Hepatic stellate cell (primary cell): ENCODE measurements around the gene AKTIP.

Source experiments
- DNase-seq: peaks from one replicate; pipeline ENCODE4 v3.0.0; 2011; ENCODE audit warnings: low spot score

AKTIP gene

GRCh38 chr16:53478965-53479364 lies 24.0 kb downstream of the AKTIP start:
- no peak for DNase-seq

- no peak for DNase-seq
Observed at GRCh38 chr16:53476867-53477266, 26.1 kb downstream of the AKTIP start.

- peak; percentile 3 for DNase-seq
Observed at GRCh38 chr16:53465606-53466280, 37.3 kb downstream of the AKTIP start.

GRCh38 chr16:53458635-53459034 lies 44.4 kb downstream of the AKTIP start:
- no peak for DNase-seq

- no peak for DNase-seq
Observed at GRCh38 chr16:53457670-53458069, 45.3 kb downstream of the AKTIP start.

- no peak for DNase-seq
Observed at GRCh38 chr16:53456625-53457024, 46.4 kb downstream of the AKTIP start.

GRCh38 chr16:53453928-53454327 lies 49.1 kb downstream of the AKTIP start:
- DNase-seq: no peak

- DNase-seq: no peak
Observed at GRCh38 chr16:53449816-53450517, 53.0 kb downstream of the AKTIP start.

GRCh38 chr16:53446090-53446489 lies 56.9 kb downstream of the AKTIP start:
- no peak for DNase-seq

GRCh38 chr16:53445534-53445933 lies 57.5 kb downstream of the AKTIP start:
- no peak for DNase-seq
